ENCODE results near the gene ELMOD3. TPM values are rescaled to one million over a fixed set of nuclear protein-coding genes. Genes with fewer than 3 reads are reported as not detected.
A peak's percentile ranks its signal among the peaks of the same experiment; 100 is the strongest.
"Not testable (repeated sequence)": the region's sequence is repeated elsewhere in the genome, so short reads cannot be mapped to it uniquely, and the experiment has no call there.

ELMOD3 gene
- total and polyA plus RNA-seq, 9 donors, result 10.6 to 18.6 (median 15.8) TPM

DNA sequence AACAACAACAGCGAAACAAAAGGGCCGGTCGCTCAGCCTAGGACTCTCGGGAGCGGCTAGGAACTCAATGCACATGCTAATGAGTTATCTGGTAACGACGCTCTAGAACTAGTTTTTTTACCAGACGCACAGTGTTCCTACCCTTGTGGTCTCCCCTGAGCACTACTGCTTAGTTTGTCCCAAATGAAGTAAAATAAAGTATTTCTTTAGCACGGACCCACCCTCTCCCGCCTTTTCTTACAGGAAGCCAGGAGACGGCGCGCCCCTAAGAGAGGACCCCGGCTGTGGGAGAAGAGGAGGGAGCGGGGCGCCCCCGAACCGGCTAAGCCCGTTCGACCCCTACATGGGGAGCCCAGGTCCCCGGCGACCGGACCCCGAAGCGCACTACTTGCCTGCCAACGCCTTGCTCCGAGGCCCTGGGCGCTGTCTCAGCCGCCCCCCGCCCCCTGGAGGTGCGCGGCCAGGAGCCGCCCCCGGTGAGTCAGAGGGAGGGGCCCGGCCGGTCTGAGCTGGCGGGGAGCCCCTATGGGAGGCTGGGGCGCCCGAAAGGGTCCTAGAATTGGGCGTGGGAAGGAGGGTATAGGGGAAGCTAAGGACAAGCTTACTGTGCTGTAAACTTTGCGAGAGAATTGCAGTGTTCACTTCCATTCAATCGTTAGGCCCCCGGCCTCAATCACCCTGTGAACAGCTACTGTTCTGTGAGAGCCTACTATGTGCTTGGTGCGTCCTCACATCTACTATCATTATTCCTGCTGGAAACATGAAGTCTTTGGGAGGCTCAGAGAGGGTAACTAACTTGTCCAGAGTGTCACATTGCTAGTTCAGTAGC lies 59.2 kb downstream of the ELMOD3 start:
- Histone ChIP-seq H3K36me3 (ENCODE audit: control insufficient read depth, insufficient read depth, low read length) (no peaks in the 10 kb centered on the region), H3K27me3 (ENCODE audit: control insufficient read depth, insufficient read depth, low read length) (peaks cover 11% of the 10 kb centered on the region), H3K9me3 (replicated peaks; ENCODE audit: control insufficient read depth, low read depth, low read length) (no peaks in the 10 kb centered on the region), H3K4me1 (ENCODE audit: control insufficient read depth, insufficient read depth, low read length) (peaks cover 30% of the 10 kb centered on the region), H3K4me3 (ENCODE audit: low read length) (peak overlapping the region; percentile 58), H3K27ac (ENCODE audit: low read length) (no peak overlapping the region)
- peak; percentile 76 for DNase-seq
- 1% methylated on average over 29 of the region's 44 CpGs for WGBS (ENCODE audit: insufficient coverage)

DNA sequence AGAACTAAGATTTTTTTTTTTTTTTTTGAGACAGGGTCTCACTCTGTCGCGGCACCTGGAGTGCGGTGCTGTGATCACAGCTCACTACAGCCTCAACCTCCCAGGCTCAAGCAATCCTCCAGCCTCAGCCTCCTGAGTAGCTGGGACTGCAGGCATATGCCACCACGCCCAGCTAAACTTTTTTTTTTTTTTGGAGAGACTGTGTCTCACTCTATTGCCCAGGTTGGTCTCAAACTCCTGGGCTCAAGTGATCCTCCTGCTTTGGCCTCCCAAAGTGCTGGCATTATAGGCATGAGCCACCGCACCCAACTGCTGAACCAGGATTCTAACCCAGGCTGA lies 59.8 kb downstream of the ELMOD3 start:
- not testable (repeated sequence) for H3K27ac ChIP-seq (ENCODE audit: low read length); H3K4me3 ChIP-seq (ENCODE audit: low read length); H3K9me3 ChIP-seq (replicated peaks; ENCODE audit: control insufficient read depth, low read depth, low read length); H3K36me3 ChIP-seq (ENCODE audit: control insufficient read depth, insufficient read depth, low read length); DNase-seq
- H3K4me1 ChIP-seq (ENCODE audit: control insufficient read depth, insufficient read depth, low read length), result peaks cover 32% of the 10 kb centered on the region
- peaks cover 11% of the 10 kb centered on the region for H3K27me3 ChIP-seq (ENCODE audit: control insufficient read depth, insufficient read depth, low read length)
- WGBS (ENCODE audit: insufficient coverage), result 100% methylated on average over 1 of the region's 5 CpGs

DNA sequence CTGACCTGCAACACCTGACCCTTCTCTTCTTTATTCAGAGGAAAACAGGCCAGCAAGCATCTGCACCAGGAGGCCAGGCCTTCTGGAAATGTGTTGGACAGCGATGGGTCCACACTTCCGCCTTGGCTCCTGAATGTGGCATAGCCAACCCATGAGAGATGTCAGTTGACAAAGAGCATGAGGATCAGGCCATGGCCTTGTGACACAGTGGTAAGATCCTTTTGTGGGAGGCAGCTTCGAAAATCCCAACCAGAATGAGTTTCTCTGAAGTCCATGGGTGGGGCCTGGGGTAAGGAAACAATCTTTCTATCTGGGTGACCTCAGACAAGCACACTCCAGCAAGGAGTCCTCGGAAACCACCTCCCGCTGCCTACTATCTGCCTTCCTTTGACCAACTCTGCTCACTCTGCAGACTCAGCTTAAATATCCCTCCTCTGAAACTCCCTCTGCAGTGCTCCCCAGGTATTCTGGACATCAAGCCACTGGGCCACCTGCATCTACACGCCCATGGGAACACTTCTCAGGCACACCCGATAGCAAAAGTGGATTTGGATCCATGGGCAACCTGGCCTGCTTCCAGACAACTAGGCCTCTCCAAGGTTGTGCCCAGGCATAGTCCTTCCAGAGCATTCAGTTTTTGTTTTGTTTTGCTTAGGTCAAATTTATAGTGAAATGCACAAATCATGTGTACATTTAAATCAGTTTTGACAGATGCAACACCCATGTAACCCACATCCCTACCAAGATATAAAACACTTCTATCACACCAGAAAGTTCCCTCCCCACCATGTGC lies 60.4 kb downstream of the ELMOD3 start:
- Histone ChIP-seq H3K4me1 (ENCODE audit: control insufficient read depth, insufficient read depth, low read length) (peaks cover 28% of the 10 kb centered on the region), H3K36me3 (ENCODE audit: control insufficient read depth, insufficient read depth, low read length) (no peaks in the 10 kb centered on the region), H3K4me3 (ENCODE audit: low read length) (no peak overlapping the region), H3K27me3 (ENCODE audit: control insufficient read depth, insufficient read depth, low read length) (peaks cover 11% of the 10 kb centered on the region), H3K9me3 (replicated peaks; ENCODE audit: control insufficient read depth, low read depth, low read length) (no peaks in the 10 kb centered on the region), H3K27ac (ENCODE audit: low read length) (no peak overlapping the region)
- 91% methylated on average over 6 of the region's 7 CpGs for WGBS (ENCODE audit: insufficient coverage)
- no peak for DNase-seq

DNA sequence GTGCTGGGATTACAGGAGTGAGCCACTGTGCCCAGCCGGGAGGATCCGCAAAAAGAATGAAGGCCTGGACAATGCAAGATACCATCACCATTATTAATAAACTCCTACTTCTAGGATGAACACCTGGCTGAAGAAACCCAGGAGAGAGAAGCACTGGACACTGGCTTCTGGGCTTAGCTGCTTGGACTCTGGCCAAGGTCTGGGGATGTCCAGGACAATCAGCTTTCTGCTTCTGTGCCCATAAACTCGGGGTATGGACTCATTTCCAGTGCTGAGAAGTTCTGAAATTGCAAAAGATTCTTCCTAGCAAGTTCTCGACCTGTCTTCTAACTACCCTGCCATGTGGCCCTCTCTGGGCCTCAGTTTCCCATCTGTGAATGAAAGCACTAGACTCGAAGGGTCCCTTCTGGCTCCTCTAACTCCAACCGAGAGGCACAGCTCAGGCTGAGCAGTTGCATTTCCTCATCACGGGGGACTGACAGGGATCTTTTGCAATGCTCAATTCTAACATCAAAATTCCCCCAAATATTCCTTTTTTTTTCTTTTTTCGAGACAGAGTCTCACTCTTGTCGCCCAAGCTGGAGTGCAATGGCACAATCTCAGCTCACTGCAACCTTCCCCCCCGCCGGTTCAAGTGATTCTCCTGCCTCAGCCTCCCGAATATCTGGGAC lies 61.5 kb downstream of the ELMOD3 start:
- Histone ChIP-seq H3K36me3 (ENCODE audit: control insufficient read depth, insufficient read depth, low read length) (no peaks in the 10 kb centered on the region), H3K9me3 (replicated peaks; ENCODE audit: control insufficient read depth, low read depth, low read length) (no peaks in the 10 kb centered on the region), H3K4me1 (ENCODE audit: control insufficient read depth, insufficient read depth, low read length) (peaks cover 30% of the 10 kb centered on the region), H3K4me3 (ENCODE audit: low read length) (no peak overlapping the region), H3K27me3 (ENCODE audit: control insufficient read depth, insufficient read depth, low read length) (peaks cover 11% of the 10 kb centered on the region), H3K27ac (ENCODE audit: low read length) (no peak overlapping the region)
- no peak for DNase-seq
- WGBS (ENCODE audit: insufficient coverage), result 68% methylated on average over 8 of the region's 12 CpGs

DNA sequence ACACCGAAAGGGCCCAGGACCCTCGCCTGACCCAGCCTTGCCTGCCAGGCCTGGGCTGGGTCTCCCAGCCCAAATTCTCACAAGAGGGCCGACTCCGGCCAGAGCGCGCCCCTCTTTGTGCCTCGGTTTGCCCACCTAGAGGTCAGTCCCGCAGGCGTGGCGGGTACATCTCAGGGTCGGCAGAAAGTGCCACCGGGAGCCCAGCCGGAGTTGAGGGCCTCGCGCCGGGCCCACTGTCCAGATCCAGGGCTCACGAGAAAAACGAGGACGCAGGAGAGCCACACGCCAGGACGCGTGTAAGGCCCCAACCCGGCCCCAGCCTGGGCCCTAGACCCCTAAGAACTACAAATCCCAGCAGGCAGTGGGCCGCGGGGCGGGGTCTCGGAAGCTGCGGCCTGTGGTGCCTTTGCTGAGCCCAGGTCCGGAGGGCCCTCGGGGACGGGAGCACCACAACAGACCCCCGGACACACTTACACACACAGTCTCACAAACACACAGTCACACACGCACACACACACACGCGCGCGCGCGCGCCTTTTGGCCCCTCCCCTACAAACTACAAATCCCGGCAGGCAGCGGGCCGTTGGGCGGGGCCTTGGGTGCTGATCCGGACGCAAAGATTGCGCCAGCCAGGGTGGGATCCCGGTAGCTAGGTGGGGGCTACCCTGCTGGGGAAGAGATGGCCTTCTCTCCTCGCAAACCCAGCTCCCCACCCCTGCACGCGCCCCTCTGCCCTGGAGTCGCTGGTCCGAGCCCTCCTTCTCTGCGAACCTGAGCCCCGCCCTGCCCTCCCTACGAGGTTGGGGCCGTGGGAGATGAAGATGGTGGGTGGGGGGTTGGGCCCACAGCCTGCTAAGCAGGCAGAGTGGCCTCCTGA lies 63.8 kb downstream of the ELMOD3 start, which contains the start of gene SH2D6:
TSS of gene SH2D6 (plus strand) at position 583 of the 877 bp plus-strand sequence. CDS start 10,752 bp downstream, outside the sequence.
- H3K36me3 ChIP-seq (ENCODE audit: control insufficient read depth, insufficient read depth, low read length), result no peaks in the 10 kb centered on the region
- peaks cover 7% of the 10 kb centered on the region for H3K27me3 ChIP-seq (ENCODE audit: control insufficient read depth, insufficient read depth, low read length)
- peak within 1 kb of the TSS; percentile 88 for H3K4me3 ChIP-seq (ENCODE audit: low read length)
- no peaks in the 10 kb centered on the region for H3K9me3 ChIP-seq (replicated peaks; ENCODE audit: control insufficient read depth, low read depth, low read length)
- H3K27ac ChIP-seq (ENCODE audit: low read length), result peak within 1 kb of the TSS; percentile 97
- DNase-seq, result peak; percentile 94
- H3K4me1 ChIP-seq (ENCODE audit: control insufficient read depth, insufficient read depth, low read length), result peaks cover 41% of the 10 kb centered on the region
- 24% methylated on average over 38 of the region's 57 CpGs for WGBS (ENCODE audit: insufficient coverage)

DNA sequence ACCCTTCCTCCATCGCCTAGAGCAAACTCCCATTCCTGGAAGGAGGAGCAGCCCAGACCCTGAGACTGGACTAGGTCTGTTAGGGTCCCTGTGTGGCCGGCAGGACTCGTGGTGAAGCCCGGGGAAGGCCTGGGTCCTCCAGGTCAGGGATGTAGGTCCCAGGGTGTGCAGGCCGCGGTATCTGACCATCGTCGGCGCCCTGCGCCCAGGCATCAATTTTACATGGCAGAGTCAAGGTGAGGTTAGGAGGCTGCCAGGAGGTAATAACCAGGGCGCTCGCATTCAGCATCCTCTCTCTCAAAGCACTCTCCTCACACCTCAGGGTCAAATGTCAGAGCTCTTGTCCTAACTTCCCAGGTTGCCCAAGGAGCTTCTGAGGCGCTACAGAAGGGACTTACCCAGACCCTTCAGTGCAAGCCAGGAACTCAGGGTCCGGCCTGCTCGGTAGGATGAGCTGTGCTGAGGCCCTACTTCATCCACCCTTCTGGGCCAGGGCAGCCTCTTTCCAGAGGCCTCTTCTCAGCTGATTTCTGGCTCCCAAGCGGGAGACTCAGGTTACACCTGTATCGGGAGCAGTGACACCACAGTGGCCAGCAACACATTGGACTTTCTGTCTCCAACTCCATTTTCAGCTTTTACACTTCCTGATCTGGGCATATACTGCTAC lies 64.6 kb downstream of the ELMOD3 start:
- Histone ChIP-seq H3K27me3 (ENCODE audit: control insufficient read depth, insufficient read depth, low read length) (peaks cover 2% of the 10 kb centered on the region), H3K36me3 (ENCODE audit: control insufficient read depth, insufficient read depth, low read length) (no peaks in the 10 kb centered on the region), H3K9me3 (replicated peaks; ENCODE audit: control insufficient read depth, low read depth, low read length) (no peaks in the 10 kb centered on the region), H3K4me1 (ENCODE audit: control insufficient read depth, insufficient read depth, low read length) (peaks cover 42% of the 10 kb centered on the region), H3K4me3 (ENCODE audit: low read length) (peak overlapping the region; percentile 88), H3K27ac (ENCODE audit: low read length) (peak overlapping the region; percentile 97)
- WGBS (ENCODE audit: insufficient coverage), result 56% methylated on average over 6 of the region's 17 CpGs
- DNase-seq, result no peak

DNA sequence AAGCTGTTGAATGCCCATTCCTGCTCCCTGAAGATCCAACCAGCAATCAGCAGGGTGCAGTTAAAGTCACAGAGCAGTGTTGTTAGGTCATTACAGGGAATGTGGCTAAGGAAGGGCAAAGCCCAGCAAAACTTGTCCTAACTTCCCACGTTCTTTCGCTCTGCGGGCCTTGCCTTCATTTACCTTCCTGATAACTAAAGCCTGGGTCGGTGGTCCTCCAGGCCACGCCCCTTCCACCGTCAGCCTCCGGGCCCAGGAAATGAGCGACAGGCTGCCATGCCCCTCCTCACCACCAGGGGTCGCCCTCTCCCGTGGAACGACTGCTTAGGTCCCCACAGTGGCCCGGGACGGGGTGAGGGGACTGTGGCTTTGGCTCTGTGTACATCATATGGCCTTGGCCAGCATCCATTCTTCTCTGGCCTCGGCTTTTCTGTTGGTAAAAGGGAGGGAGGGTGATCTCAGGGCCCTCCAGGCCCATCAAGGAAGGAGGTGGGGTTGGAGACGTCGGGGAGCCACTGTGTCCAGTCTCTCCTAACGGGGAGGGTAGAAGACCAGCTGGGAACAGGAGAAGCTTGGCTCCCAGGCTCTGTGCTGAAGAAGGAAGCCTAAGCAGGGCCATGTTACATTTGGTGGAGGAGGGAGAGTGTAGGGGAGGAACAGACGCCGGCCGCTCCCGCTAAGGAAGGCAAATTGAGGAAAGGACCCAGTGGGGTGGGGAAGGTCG lies 66.1 kb downstream of the ELMOD3 start:
- H3K4me1 ChIP-seq (ENCODE audit: control insufficient read depth, insufficient read depth, low read length), result peaks cover 42% of the 10 kb centered on the region
- DNase-seq, result peak; percentile 89
- H3K36me3 ChIP-seq (ENCODE audit: control insufficient read depth, insufficient read depth, low read length), result no peaks in the 10 kb centered on the region
- WGBS (ENCODE audit: insufficient coverage), result 16% methylated on average over 14 of the region's 22 CpGs
- H3K4me3 ChIP-seq (ENCODE audit: low read length), result no peak overlapping the region
- no peaks in the 10 kb centered on the region for H3K27me3 ChIP-seq (ENCODE audit: control insufficient read depth, insufficient read depth, low read length)
- H3K27ac ChIP-seq (ENCODE audit: low read length), result peak overlapping the region; percentile 62
- no peaks in the 10 kb centered on the region for H3K9me3 ChIP-seq (replicated peaks; ENCODE audit: control insufficient read depth, low read depth, low read length)

DNA sequence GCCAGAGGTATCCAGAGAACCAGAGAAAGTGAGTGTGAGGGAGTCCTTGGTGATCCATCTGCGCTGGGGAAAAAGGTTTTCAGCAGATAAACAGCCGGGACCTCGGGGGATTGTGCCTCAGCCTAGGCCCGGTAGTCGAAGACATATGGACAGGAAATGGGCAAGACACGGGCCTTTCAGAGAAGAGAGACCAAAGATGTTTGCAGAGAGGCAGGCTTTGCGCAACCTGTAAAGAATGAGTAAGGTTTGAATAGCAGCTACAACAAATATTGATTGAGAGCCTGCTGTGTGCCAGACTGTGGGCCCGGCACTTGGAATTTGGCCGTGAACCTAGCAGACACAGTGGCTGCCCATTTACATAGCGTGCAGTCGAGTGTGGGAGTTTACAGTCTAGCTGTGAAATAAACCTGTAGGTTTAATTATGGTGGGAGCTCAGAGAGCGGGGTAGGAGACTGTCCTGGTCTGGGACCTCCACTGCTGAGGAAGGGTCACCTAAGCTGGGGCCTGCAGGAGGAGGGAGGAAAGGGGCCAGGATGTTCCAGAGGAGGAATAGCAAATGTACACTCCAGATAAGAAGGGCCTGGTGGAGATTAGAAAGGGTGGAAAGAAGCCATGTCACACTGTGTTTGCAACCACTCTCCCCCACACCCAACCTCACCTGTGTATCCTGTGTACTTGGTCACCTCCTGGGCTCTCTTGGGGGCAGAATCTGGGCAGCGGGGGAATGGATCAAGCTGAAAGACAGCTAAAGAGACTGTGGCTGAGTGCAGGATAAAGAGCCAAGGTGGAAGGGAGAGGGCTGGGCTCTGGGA lies 66.9 kb downstream of the ELMOD3 start:
- Histone ChIP-seq H3K27ac (ENCODE audit: low read length) (peak overlapping the region; percentile 62), H3K4me1 (ENCODE audit: control insufficient read depth, insufficient read depth, low read length) (peaks cover 42% of the 10 kb centered on the region), H3K4me3 (ENCODE audit: low read length) (no peak overlapping the region), H3K27me3 (ENCODE audit: control insufficient read depth, insufficient read depth, low read length) (no peaks in the 10 kb centered on the region), H3K36me3 (ENCODE audit: control insufficient read depth, insufficient read depth, low read length) (no peaks in the 10 kb centered on the region), H3K9me3 (replicated peaks; ENCODE audit: control insufficient read depth, low read depth, low read length) (no peaks in the 10 kb centered on the region)
- no peak for DNase-seq
- 43% methylated on average over 10 of the region's 13 CpGs for WGBS (ENCODE audit: insufficient coverage)

Measured in muscle of leg (tissue), 11 donors.